Liver (tissue), 9 donors: ENCODE measurements around the gene TMPRSS6. TPM values are rescaled to one million over a fixed set of nuclear protein-coding genes. Genes with fewer than 3 reads are reported as not detected.

ENCODE experiments used
- DNase-seq: peaks from one replicate; pipeline ENCODE4 v3.0.0-alpha.2; 2017; ENCODE audit warnings: low spot score
- H3K27ac ChIP-seq, 2 donors: one replicate each; pipeline ENCODE4 v1.7.0; 2013; ENCODE audit warnings: inconsistent platforms in 2 of 2, low read length in 2 of 2, control low read depth in 1 of 2, low read depth in 1 of 2, mild to moderate bottlenecking in 1 of 2
- H3K27me3 ChIP-seq, 4 donors: one replicate each; pipeline versions ENCODE4 v1.6.1 to v1.7.0; 2013; ENCODE audit warnings: low read length in 3 of 4, inconsistent platforms in 1 of 4, mild to moderate bottlenecking in 1 of 4, moderate library complexity in 1 of 4; ENCODE audit not compliant: control insufficient read depth in 4 of 4, insufficient read depth in 4 of 4
- H3K36me3 ChIP-seq, 4 donors: one replicate each; pipeline versions ENCODE4 v1.6.1 to v1.7.0; 2013; ENCODE audit warnings: low read length in 3 of 4, mild to moderate bottlenecking in 3 of 4, low read depth in 1 of 4, moderate library complexity in 1 of 4; ENCODE audit not compliant: control insufficient read depth in 4 of 4, insufficient read depth in 3 of 4
- H3K4me1 ChIP-seq, 4 donors: one replicate each; pipeline versions ENCODE4 v1.6.1 to v1.7.0; 2013; ENCODE audit warnings: low read length in 3 of 4, mild to moderate bottlenecking in 3 of 4, moderate library complexity in 1 of 4; ENCODE audit not compliant: control insufficient read depth in 4 of 4, insufficient read depth in 4 of 4
- H3K4me3 ChIP-seq, 3 donors: one replicate each; pipeline versions ENCODE4 v1.6.1 to v1.7.0; 2013; ENCODE audit warnings: low read length in 3 of 3, control low read depth in 1 of 3, low read depth in 1 of 3, mild to moderate bottlenecking in 1 of 3
- H3K9ac ChIP-seq, 2 donors: one replicate each; pipeline ENCODE4 v1.7.0; 2013; ENCODE audit warnings: low read length in 2 of 2, mild to moderate bottlenecking in 2 of 2, moderate library complexity in 2 of 2, control low read depth in 1 of 2, low read depth in 1 of 2
- H3K9me3 ChIP-seq, 4 donors: one replicate each; pipeline versions ENCODE4 v1.6.1 to v1.7.0; 2013; ENCODE audit warnings: low read length in 3 of 4; ENCODE audit not compliant: control insufficient read depth in 4 of 4
- ATF3 ChIP-seq: IDR thresholded peaks from 2 replicates; pipeline ENCODE4 v1.6.1; 2016; ENCODE audit warnings: antibody characterized with exemption
- EGR1 ChIP-seq, 2 donors: IDR thresholded peaks; 2 replicates each; pipeline ENCODE4 v1.6.1; 2016 to 2018; ENCODE audit warnings: antibody characterized with exemption in 2 of 2, low read depth in 2 of 2
- FOXA1 ChIP-seq: IDR thresholded peaks from 2 replicates; pipeline ENCODE4 v1.6.1; 2016; ENCODE audit warnings: antibody characterized with exemption
- FOXA2 ChIP-seq: IDR thresholded peaks from 2 replicates; pipeline ENCODE4 v1.6.1; 2016; ENCODE audit warnings: antibody characterized with exemption
- GABPA ChIP-seq, 2 donors: IDR thresholded peaks in 1 of 2; conservative IDR thresholded peaks in 1 of 2; 2 replicates each; pipeline ENCODE4 v1.6.1; 2016; ENCODE audit warnings: antibody characterized with exemption in 2 of 2, mild to moderate bottlenecking in 1 of 2, moderate library complexity in 1 of 2
- HNF4A ChIP-seq, 2 donors: conservative IDR thresholded peaks; 2 replicates each; pipeline ENCODE4 v1.6.1; 2016; ENCODE audit warnings: antibody characterized with exemption in 2 of 2, mild to moderate bottlenecking in 2 of 2
- HNF4G ChIP-seq: IDR thresholded peaks from 2 replicates; pipeline ENCODE4 v1.6.1; 2016; ENCODE audit warnings: antibody characterized with exemption
- JUND ChIP-seq, 2 donors: IDR thresholded peaks; 2 replicates each; pipeline ENCODE4 v1.6.1; 2016; ENCODE audit warnings: antibody characterized with exemption in 2 of 2
- MAX ChIP-seq: IDR thresholded peaks from 2 replicates; pipeline ENCODE4 v1.6.1; 2016; ENCODE audit warnings: antibody characterized with exemption
- NR2F2 ChIP-seq: IDR thresholded peaks from 2 replicates; pipeline ENCODE4 v1.6.1; 2016; ENCODE audit warnings: antibody characterized with exemption
- RAD21 ChIP-seq, 2 donors: IDR thresholded peaks; 2 replicates each; pipeline ENCODE4 v1.6.1; 2016; ENCODE audit warnings: antibody characterized with exemption in 2 of 2, mild to moderate bottlenecking in 2 of 2
- RXRA ChIP-seq, 2 donors: IDR thresholded peaks; 2 replicates each; pipeline ENCODE4 v1.6.1; 2017 to 2018; ENCODE audit warnings: antibody characterized with exemption in 2 of 2, mild to moderate bottlenecking in 1 of 2
- SP1 ChIP-seq: IDR thresholded peaks from 2 replicates; pipeline ENCODE4 v1.6.1; 2018; ENCODE audit warnings: antibody characterized with exemption, mild to moderate bottlenecking
- TAF1 ChIP-seq: conservative IDR thresholded peaks from 2 replicates; pipeline ENCODE4 v1.6.1; 2016; ENCODE audit warnings: antibody characterized with exemption, mild to moderate bottlenecking
- YY1 ChIP-seq: IDR thresholded peaks from 2 replicates; pipeline ENCODE4 v1.6.1; 2016; ENCODE audit warnings: antibody characterized with exemption, mild to moderate bottlenecking
- ZBTB33 ChIP-seq: IDR thresholded peaks from 2 replicates; pipeline ENCODE4 v1.6.1; 2016; ENCODE audit warnings: antibody characterized with exemption
- WGBS: extraction: QIAGEN DNeasy Blood & Tissue Kit; methylation state at CpG from one replicate; pipeline ENCODE4 v1.1.7; 2013; 5-methylcytosine and 5-hydroxymethylcytosine counted together
- polyA plus RNA-seq, 2 donors: library from polyadenylated mRNA; stranded (reverse) in 1 of 2; unstranded in 1 of 2; fragments of 200-250 nt in 1 of 2; fragments of >200 nt in 1 of 2; fragmentation: Nextera tagmentation in 1 of 2; extraction: Ambion mirVana in 1 of 2; gene quantifications; one replicate each; pipeline versions ENCODE4 v1.2.1 to v1.2.3, GENCODE V29; 2013 to 2015
- total RNA-seq, 2 donors: library from RNA; depleted of rRNA; stranded (reverse); fragments of >200 nt; gene quantifications; one replicate each; pipeline ENCODE4 v1.2.3, GENCODE V29; 2014
- TF ChIP-seq, protein P1 (sequence below): fragments of 150-350 bp; IDR thresholded peaks from 2 replicates; pipeline ENCODE4 v1.5.1; 2017; ENCODE audit warnings: improper control_type of control experiment, low read depth, low read length; ENCODE audit not compliant: missing input control
- TF ChIP-seq, protein P2 (sequence below): IDR thresholded peaks from 2 replicates; pipeline ENCODE4 v1.6.1; 2016; ENCODE audit warnings: antibody characterized with exemption, mild to moderate bottlenecking
- donor health status: healthy.
- donor health status: healthy.
- donor health status: healthy.
- donor health status: healthy.
- donor health status: healthy.

Gene TMPRSS6
- total and polyA plus RNA-seq, 4 donors = 12.6 to 47.1 (median 39.9) TPM

DNA sequence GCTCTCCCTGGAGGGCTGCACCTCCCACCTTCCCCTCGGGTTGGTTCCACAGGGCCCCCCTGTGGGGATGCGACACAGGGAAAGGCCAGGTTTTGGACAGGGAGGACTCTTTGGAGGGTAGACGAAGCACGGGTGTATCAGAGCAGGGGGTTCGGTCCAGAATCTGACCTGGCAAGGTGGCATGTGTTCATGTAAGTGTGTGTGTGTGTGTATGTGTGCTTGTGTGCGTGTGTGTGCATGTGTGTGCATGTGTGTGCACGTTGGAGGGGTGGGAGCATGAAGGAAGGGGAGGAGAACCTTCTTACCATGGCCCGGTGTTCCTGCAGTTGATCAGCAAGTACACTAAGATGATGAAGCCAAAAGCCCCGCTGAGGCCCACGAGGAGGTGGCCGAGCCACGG, 25.5 kb upstream of the TMPRSS6 start:
- H3K36me3 ChIP-seq = no peaks in the 10 kb centered on the region
- no peak for TF ChIP-seq FOXA2
- no peak for TF ChIP-seq ZBTB33
- TF ChIP-seq, protein P1, sequence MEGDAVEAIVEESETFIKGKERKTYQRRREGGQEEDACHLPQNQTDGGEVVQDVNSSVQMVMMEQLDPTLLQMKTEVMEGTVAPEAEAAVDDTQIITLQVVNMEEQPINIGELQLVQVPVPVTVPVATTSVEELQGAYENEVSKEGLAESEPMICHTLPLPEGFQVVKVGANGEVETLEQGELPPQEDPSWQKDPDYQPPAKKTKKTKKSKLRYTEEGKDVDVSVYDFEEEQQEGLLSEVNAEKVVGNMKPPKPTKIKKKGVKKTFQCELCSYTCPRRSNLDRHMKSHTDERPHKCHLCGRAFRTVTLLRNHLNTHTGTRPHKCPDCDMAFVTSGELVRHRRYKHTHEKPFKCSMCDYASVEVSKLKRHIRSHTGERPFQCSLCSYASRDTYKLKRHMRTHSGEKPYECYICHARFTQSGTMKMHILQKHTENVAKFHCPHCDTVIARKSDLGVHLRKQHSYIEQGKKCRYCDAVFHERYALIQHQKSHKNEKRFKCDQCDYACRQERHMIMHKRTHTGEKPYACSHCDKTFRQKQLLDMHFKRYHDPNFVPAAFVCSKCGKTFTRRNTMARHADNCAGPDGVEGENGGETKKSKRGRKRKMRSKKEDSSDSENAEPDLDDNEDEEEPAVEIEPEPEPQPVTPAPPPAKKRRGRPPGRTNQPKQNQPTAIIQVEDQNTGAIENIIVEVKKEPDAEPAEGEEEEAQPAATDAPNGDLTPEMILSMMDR = no peak
- TF ChIP-seq HNF4G = no peak
- no peak for TF ChIP-seq MAX
- TF ChIP-seq TAF1 = no peak
- no peak for TF ChIP-seq YY1
- no peak for TF ChIP-seq ATF3
- TF ChIP-seq, protein P2, sequence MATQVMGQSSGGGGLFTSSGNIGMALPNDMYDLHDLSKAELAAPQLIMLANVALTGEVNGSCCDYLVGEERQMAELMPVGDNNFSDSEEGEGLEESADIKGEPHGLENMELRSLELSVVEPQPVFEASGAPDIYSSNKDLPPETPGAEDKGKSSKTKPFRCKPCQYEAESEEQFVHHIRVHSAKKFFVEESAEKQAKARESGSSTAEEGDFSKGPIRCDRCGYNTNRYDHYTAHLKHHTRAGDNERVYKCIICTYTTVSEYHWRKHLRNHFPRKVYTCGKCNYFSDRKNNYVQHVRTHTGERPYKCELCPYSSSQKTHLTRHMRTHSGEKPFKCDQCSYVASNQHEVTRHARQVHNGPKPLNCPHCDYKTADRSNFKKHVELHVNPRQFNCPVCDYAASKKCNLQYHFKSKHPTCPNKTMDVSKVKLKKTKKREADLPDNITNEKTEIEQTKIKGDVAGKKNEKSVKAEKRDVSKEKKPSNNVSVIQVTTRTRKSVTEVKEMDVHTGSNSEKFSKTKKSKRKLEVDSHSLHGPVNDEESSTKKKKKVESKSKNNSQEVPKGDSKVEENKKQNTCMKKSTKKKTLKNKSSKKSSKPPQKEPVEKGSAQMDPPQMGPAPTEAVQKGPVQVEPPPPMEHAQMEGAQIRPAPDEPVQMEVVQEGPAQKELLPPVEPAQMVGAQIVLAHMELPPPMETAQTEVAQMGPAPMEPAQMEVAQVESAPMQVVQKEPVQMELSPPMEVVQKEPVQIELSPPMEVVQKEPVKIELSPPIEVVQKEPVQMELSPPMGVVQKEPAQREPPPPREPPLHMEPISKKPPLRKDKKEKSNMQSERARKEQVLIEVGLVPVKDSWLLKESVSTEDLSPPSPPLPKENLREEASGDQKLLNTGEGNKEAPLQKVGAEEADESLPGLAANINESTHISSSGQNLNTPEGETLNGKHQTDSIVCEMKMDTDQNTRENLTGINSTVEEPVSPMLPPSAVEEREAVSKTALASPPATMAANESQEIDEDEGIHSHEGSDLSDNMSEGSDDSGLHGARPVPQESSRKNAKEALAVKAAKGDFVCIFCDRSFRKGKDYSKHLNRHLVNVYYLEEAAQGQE = no peak
- TF ChIP-seq NR2F2 = no peak
- no peak for TF ChIP-seq RXRA (IDR thresholded peaks at IDR 0.05)
- TF ChIP-seq SP1 = no peak
- no peak for TF ChIP-seq RAD21 (IDR thresholded peaks at IDR 0.05)
- TF ChIP-seq FOXA1 = no peak
- no peak for TF ChIP-seq GABPA (IDR thresholded peaks at IDR 0.05 in 1 of 2, conservative IDR thresholded peaks at IDR 0.05 in 1 of 2)
- TF ChIP-seq HNF4A (conservative IDR thresholded peaks at IDR 0.05) = no peak
- TF ChIP-seq JUND (IDR thresholded peaks at IDR 0.05) = no peak
- TF ChIP-seq EGR1 (IDR thresholded peaks at IDR 0.05; ENCODE audit: low read depth in 2 of 2) = no peak
- H3K4me3 ChIP-seq = no peak overlapping the region
- H3K27ac ChIP-seq = no peak overlapping the region
- H3K4me1 ChIP-seq = no peaks in the 10 kb centered on the region
- 87% methylated on average over 12 of the region's 12 CpGs for WGBS
- H3K27me3 ChIP-seq = no peaks in the 10 kb centered on the region
- DNase-seq = no peak
- no peak overlapping the region for H3K9ac ChIP-seq
- H3K9me3 ChIP-seq = no peaks in the 10 kb centered on the region
